Measurements from ENCODE around the gene JMJD1C. TPM values are rescaled to one million over a fixed set of nuclear protein-coding genes. Genes with fewer than 3 reads are reported as not detected.

The JMJD1C gene
- total RNA-seq, 1 donor from 2014 or later = 120 TPM

DNA sequence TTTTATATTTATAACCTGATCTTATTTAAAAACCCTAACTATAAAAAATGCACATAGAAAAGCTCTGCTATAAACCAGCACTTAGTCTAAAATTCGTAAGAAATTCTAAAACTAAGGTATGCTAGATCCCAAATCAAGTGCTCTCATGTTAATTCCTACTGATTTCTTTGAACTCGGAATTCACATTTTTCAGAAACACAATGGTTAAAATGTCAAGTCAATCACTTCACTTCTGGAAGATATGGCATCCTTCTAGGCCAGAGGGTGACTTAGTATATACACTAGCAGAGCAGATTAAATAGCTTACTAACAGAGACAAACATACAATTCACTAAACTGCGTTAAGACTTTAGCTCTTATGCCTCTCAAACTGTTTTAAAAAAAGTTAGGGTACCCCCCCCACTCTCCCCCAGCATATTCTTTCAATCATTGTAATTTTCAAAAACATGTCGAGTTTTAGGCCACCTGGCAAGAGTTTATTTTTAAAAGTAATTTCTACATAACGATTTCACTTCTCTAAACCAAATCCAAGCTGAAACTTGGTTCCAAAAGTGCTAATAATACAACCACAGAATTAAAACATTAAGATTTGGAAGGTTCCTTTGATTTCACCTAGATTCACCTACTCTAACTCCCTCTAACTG lies 203.2 kb downstream of the JMJD1C start:
- Mint-ChIP-seq H3K4me1 (ENCODE audit: unreplicated experiment) (peaks cover 48% of the 10 kb centered on the region), H3K4me3 (ENCODE audit: unreplicated experiment) (no peak overlapping the region), H3K27ac (ENCODE audit: unreplicated experiment) (peak overlapping the region; percentile 65)

DNA sequence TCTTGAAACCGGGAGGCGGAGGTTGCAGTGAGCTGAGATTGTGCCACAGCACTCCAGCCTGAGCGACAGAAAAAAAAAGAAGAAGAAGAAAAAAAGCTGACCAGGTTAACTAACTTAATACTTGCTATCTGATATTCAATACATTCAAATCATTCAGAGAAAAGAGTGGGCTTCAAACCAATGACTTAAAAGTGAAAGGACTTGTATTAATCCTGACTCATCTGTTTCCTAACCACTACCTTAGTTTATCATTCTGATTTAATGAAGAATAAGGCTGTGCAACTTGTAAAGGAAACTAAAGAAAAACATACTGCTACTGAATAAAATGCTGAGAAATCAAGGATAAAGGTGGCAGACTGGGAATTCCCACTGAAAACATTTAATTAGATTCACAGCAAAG lies 204.3 kb downstream of the JMJD1C start:
- Mint-ChIP-seq H3K9me3 (ENCODE audit: unreplicated experiment) (no peaks in the 10 kb centered on the region), H3K36me3 (ENCODE audit: unreplicated experiment) (peaks cover 36% of the 10 kb centered on the region), H3K4me1 (ENCODE audit: unreplicated experiment) (peaks cover 56% of the 10 kb centered on the region), H3K27me3 (ENCODE audit: unreplicated experiment) (no peaks in the 10 kb centered on the region), H3K27ac (ENCODE audit: unreplicated experiment) (peak overlapping the region; percentile 32), H3K4me3 (ENCODE audit: unreplicated experiment) (no peak overlapping the region)
- TF ChIP-seq, protein P1, sequence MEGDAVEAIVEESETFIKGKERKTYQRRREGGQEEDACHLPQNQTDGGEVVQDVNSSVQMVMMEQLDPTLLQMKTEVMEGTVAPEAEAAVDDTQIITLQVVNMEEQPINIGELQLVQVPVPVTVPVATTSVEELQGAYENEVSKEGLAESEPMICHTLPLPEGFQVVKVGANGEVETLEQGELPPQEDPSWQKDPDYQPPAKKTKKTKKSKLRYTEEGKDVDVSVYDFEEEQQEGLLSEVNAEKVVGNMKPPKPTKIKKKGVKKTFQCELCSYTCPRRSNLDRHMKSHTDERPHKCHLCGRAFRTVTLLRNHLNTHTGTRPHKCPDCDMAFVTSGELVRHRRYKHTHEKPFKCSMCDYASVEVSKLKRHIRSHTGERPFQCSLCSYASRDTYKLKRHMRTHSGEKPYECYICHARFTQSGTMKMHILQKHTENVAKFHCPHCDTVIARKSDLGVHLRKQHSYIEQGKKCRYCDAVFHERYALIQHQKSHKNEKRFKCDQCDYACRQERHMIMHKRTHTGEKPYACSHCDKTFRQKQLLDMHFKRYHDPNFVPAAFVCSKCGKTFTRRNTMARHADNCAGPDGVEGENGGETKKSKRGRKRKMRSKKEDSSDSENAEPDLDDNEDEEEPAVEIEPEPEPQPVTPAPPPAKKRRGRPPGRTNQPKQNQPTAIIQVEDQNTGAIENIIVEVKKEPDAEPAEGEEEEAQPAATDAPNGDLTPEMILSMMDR (IDR thresholded peaks at IDR 0.05) = no peak
- DNase-seq (ENCODE audit: extremely low spot score, unreplicated experiment) = no peak

More for the DNA sequence above, 203.2 kb downstream of the JMJD1C start:
- Mint-ChIP-seq H3K9me3 (ENCODE audit: unreplicated experiment) (no peaks in the 10 kb centered on the region), H3K36me3 (ENCODE audit: unreplicated experiment) (peaks cover 34% of the 10 kb centered on the region), H3K27me3 (ENCODE audit: unreplicated experiment) (no peaks in the 10 kb centered on the region)
- no peak for DNase-seq (ENCODE audit: extremely low spot score, unreplicated experiment)
- TF ChIP-seq, protein P1 (IDR thresholded peaks at IDR 0.05) = no peak

DNA sequence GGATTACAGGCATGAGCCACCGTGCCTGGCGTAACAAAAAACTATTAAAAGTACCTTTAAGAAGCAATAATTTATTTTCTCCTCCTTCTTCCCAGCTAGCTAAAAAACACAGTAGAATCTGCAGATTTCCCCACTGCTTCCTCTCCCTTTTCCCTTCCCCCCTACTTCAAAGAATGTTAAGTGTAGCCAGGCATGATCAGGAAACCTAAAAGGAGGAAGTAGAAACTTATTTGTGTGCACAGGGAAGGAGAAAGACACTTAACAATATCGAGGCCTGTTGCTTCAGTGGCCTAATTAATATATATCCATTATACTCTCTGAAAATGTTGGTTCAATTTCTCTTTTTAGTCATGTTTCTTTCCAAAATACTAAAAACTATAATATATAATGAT lies 204.9 kb downstream of the JMJD1C start:
- TF ChIP-seq, protein P1 (IDR thresholded peaks at IDR 0.05) = no peak
- H3K4me3 Mint-ChIP-seq (ENCODE audit: unreplicated experiment) = no peak overlapping the region
- H3K9me3 Mint-ChIP-seq (ENCODE audit: unreplicated experiment) = no peaks in the 10 kb centered on the region
- H3K27me3 Mint-ChIP-seq (ENCODE audit: unreplicated experiment) = no peaks in the 10 kb centered on the region
- peaks cover 37% of the 10 kb centered on the region for H3K36me3 Mint-ChIP-seq (ENCODE audit: unreplicated experiment)
- H3K27ac Mint-ChIP-seq (ENCODE audit: unreplicated experiment) = no peak overlapping the region
- peaks cover 62% of the 10 kb centered on the region for H3K4me1 Mint-ChIP-seq (ENCODE audit: unreplicated experiment)
- DNase-seq (ENCODE audit: extremely low spot score, unreplicated experiment) = no peak

DNA sequence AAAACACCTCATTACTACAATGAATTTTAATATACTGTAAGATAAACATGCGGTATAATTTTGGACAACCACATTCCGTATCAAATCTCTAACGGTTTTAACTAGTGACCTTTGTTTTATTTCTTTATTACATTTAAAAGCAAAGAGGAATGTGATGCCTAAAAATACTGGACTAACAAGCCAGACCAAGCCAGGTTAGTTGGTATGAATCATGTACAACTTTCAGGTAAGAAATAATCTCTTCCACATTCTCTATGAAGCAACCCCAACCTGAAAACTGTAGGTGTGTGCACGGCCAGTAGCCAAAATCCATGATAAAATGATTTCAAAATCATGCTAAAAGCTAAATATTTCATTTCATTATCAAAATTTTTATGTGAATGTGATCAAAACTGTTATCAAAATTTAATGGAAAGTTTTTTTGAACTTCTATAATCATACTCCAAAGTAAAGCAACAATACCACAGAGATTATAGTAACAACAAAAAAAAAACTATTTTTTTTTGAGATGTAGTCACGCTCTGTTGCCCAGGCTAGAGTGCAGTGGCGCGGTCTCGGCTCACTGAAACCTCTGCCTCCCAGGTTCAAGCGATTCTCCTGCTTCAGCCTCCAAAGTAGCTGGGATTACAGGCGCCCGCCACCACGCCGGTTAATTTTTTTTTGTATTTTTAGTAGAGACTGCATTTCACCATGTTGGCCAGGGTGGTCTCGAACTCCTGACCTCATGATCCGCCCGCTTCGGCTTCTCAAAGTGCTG lies 205.5 kb downstream of the JMJD1C start:
- Mint-ChIP-seq H3K4me3 (ENCODE audit: unreplicated experiment) (no peak overlapping the region), H3K36me3 (ENCODE audit: unreplicated experiment) (peaks cover 37% of the 10 kb centered on the region), H3K27me3 (ENCODE audit: unreplicated experiment) (no peaks in the 10 kb centered on the region), H3K4me1 (ENCODE audit: unreplicated experiment) (peaks cover 64% of the 10 kb centered on the region), H3K9me3 (ENCODE audit: unreplicated experiment) (no peaks in the 10 kb centered on the region), H3K27ac (ENCODE audit: unreplicated experiment) (no peak overlapping the region)
- TF ChIP-seq, protein P1 (IDR thresholded peaks at IDR 0.05) = no peak
- no peak for DNase-seq (ENCODE audit: extremely low spot score, unreplicated experiment)

DNA sequence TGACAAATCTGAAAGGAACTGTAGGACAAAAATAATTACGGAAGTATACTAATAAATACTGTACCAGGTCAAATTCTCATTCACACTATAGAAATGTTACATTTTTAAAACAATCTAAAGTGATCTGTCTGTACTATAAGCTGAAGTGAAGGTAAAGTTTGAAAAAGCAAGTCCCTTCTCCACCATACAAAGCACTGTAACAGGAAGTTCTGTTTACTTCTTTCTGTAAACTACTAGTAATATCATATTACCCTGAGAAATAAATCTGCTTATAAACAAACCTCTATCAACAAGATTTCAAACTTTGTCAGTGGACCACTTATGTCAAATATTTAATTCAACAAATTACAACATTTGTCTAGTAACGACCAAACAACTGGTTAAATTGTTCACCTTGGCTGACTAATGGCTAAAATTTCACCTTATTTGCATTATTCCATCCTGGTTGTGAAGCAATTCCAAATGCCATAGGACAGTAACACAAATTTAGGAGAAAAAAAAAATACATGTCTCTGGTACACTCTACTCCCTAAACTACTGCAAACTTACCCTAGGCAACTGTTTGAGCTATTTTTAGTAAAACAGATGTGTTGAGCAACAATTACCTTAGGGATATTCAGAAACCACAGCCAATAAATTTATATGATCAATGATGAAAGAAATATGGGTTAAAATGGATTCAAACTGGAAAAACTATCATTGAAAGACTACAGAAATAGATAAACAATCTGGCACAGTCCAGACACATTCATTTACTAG lies 206.7 kb downstream of the JMJD1C start:
- no peak for DNase-seq (ENCODE audit: extremely low spot score, unreplicated experiment)
- peaks cover 68% of the 10 kb centered on the region for H3K4me1 Mint-ChIP-seq (ENCODE audit: unreplicated experiment)
- no peaks in the 10 kb centered on the region for H3K27me3 Mint-ChIP-seq (ENCODE audit: unreplicated experiment)
- H3K4me3 Mint-ChIP-seq (ENCODE audit: unreplicated experiment) = no peak overlapping the region
- TF ChIP-seq, protein P1 (IDR thresholded peaks at IDR 0.05) = no peak
- no peaks in the 10 kb centered on the region for H3K9me3 Mint-ChIP-seq (ENCODE audit: unreplicated experiment)
- H3K36me3 Mint-ChIP-seq (ENCODE audit: unreplicated experiment) = peaks cover 38% of the 10 kb centered on the region
- no peak overlapping the region for H3K27ac Mint-ChIP-seq (ENCODE audit: unreplicated experiment)

Data from osteocyte (in vitro differentiated cells).